ENCODE measurements around the gene NUDT9. TPM values are rescaled to one million over a fixed set of nuclear protein-coding genes. Genes with fewer than 3 reads are reported as not detected.
"Not testable (repeated sequence)": the region's sequence is repeated elsewhere in the genome, so short reads cannot be mapped to it uniquely, and the experiment has no call there.

Gene NUDT9
- polyA plus RNA-seq, 1 of the 3 experiments (the other 2 are of a cell fraction): 21.8 TPM

DNA sequence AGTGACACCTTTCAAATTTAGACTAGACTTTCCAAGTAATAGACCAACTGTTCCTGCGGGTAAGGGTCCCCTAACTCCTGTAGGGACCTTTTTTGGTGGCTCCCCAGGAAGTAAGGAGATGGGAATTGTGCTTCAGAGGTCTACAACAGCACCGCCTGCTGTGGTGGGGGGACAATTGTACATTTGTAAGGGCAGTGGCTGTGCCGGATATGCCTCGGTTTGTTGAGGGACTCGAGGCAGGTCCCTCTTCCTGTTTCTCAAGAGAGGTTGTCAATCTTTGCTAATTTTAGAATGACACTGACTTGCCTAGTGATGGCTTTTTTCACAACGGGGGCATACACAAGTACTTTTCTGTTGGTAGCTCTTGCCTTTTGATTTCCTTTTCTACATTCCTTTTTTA, 15.9 kb upstream of the NUDT9 start (continued):
- TF ChIP-seq, protein P1, sequence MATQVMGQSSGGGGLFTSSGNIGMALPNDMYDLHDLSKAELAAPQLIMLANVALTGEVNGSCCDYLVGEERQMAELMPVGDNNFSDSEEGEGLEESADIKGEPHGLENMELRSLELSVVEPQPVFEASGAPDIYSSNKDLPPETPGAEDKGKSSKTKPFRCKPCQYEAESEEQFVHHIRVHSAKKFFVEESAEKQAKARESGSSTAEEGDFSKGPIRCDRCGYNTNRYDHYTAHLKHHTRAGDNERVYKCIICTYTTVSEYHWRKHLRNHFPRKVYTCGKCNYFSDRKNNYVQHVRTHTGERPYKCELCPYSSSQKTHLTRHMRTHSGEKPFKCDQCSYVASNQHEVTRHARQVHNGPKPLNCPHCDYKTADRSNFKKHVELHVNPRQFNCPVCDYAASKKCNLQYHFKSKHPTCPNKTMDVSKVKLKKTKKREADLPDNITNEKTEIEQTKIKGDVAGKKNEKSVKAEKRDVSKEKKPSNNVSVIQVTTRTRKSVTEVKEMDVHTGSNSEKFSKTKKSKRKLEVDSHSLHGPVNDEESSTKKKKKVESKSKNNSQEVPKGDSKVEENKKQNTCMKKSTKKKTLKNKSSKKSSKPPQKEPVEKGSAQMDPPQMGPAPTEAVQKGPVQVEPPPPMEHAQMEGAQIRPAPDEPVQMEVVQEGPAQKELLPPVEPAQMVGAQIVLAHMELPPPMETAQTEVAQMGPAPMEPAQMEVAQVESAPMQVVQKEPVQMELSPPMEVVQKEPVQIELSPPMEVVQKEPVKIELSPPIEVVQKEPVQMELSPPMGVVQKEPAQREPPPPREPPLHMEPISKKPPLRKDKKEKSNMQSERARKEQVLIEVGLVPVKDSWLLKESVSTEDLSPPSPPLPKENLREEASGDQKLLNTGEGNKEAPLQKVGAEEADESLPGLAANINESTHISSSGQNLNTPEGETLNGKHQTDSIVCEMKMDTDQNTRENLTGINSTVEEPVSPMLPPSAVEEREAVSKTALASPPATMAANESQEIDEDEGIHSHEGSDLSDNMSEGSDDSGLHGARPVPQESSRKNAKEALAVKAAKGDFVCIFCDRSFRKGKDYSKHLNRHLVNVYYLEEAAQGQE (IDR thresholded peaks at IDR 0.05; ENCODE audit: low read depth, low read length): no peak
- TF ChIP-seq MXI1 (IDR thresholded peaks at IDR 0.05; ENCODE audit: low read depth, low read length) (no peak), FOXM1 (IDR thresholded peaks at IDR 0.05; ENCODE audit: low read depth) (no peak), USF1 (IDR thresholded peaks at IDR 0.05; ENCODE audit: borderline replicate concordance, low read depth) (no peak), GATA2 (CRISPR knock-in tag; IDR thresholded peaks at IDR 0.05) (no peak)

- H3K9me3 ChIP-seq; H3K4me3 ChIP-seq (ENCODE audit: low read depth in 2 of 2, low read length in 1 of 2); H3F3A ChIP-seq (replicated peaks; ENCODE audit: insufficient read depth); H3K27me3 ChIP-seq (ENCODE audit: insufficient read depth); POLR2A ChIA-PET; H3K27ac ChIP-seq (ENCODE audit: low read depth in 2 of 2, low read length in 1 of 2); H3K36me3 ChIP-seq (replicated peaks in 1 of 2; ENCODE audit: control insufficient read depth in 1 of 2, insufficient read depth in 2 of 2, low read length in 1 of 2); H3K79me2 ChIP-seq (ENCODE audit: insufficient read depth); H4K20me1 ChIP-seq (ENCODE audit: insufficient read depth); H3K9me2 ChIP-seq; H3K4me2 ChIP-seq; DNase-seq; H3K4me1 ChIP-seq (ENCODE audit: control insufficient read depth in 1 of 2, insufficient read depth in 2 of 2, low read depth in 1 of 2, low read length in 1 of 2); H3K9ac ChIP-seq: not testable (repeated sequence)
- H2AFZ ChIP-seq (ENCODE audit: low read depth): 0 out of 2 replicates have a peak overlapping the region, but pooled peaks have one; percentile 41
- WGBS (ENCODE audit: low lambda C conversion rate): 75% methylated on average over 4 of the region's 4 CpGs
- CTCF ChIA-PET: interaction anchor here (1.1 kb wide), 1 partner anchor 31 kb away, joined by 3 read pairs; no protein-coding TSS in a partner anchor
These were observed 15.5 kb upstream of the NUDT9 start for GRCh38 chr4:87406902-87407301.

- Histone ChIP-seq H4K20me1 (ENCODE audit: insufficient read depth) (no peaks in the 10 kb centered on the region), H3K4me2 (no peak overlapping the region), H3K36me3 (replicated peaks in 1 of 2; ENCODE audit: control insufficient read depth in 1 of 2, insufficient read depth in 2 of 2, low read length in 1 of 2) (no peaks in the 10 kb centered on the region), H3K4me1 (ENCODE audit: control insufficient read depth in 1 of 2, insufficient read depth in 2 of 2, low read depth in 1 of 2, low read length in 1 of 2) (no peaks in the 10 kb centered on the region), H3K79me2 (ENCODE audit: insufficient read depth) (no peaks in the 10 kb centered on the region), H3K27ac (ENCODE audit: low read depth in 2 of 2, low read length in 1 of 2) (no peak overlapping the region), H3K9me3 (no peaks in the 10 kb centered on the region), H2AFZ (ENCODE audit: low read depth) (no peak overlapping the region), H3F3A (replicated peaks; ENCODE audit: insufficient read depth) (no peaks in the 10 kb centered on the region), H3K27me3 (ENCODE audit: insufficient read depth) (no peaks in the 10 kb centered on the region), H3K9me2 (no peaks in the 10 kb centered on the region), H3K4me3 (ENCODE audit: low read depth in 2 of 2, low read length in 1 of 2) (no peak overlapping the region), H3K9ac (no peak overlapping the region)
- ChIA-PET POLR2A (no interaction called here), CTCF (interaction anchor here (1.2 kb wide), 1 partner anchor 33 kb away, joined by 5 read pairs; no protein-coding TSS in a partner anchor)
- no peak for DNase-seq
- WGBS (ENCODE audit: low lambda C conversion rate): 84% methylated on average over 3 of the region's 3 CpGs
- TF ChIP-seq YY1 (IDR thresholded peaks at IDR 0.05; ENCODE audit: low read depth) (no peak), NRF1 (IDR thresholded peaks at IDR 0.05; ENCODE audit: low read depth, low read length) (no peak), TCF12 (IDR thresholded peaks at IDR 0.05) (no peak), EP300 (IDR thresholded peaks at IDR 0.05; ENCODE audit: borderline replicate concordance in 1 of 2, low read depth in 1 of 2, low read length in 1 of 2) (no peak), NFIC (IDR thresholded peaks at IDR 0.05; ENCODE audit: borderline replicate concordance) (no peak), JUND (IDR thresholded peaks at IDR 0.05) (no peak), RCOR1 (IDR thresholded peaks at IDR 0.05; ENCODE audit: low read length) (no peak), PBX3 (IDR thresholded peaks at IDR 0.05) (no peak), USF1 (IDR thresholded peaks at IDR 0.05; ENCODE audit: borderline replicate concordance, low read depth) (no peak), FOXM1 (IDR thresholded peaks at IDR 0.05; ENCODE audit: low read depth) (no peak), TAF1 (IDR thresholded peaks at IDR 0.05; ENCODE audit: borderline replicate concordance, low read depth, low read length) (no peak), RFX5 (IDR thresholded peaks at IDR 0.05; ENCODE audit: low read length) (no peak), MEF2A (IDR thresholded peaks at IDR 0.05; ENCODE audit: borderline replicate concordance, low read depth) (no peak), FOXJ3 (CRISPR knock-in tag; IDR thresholded peaks at IDR 0.05) (no peak), TEAD4 (IDR thresholded peaks at IDR 0.05; ENCODE audit: borderline replicate concordance, insufficient read depth) (no peak), GATA2 (CRISPR knock-in tag; IDR thresholded peaks at IDR 0.05) (no peak)
These were observed 12.9 kb upstream of the NUDT9 start for GRCh38 chr4:87409420-87409939.

Measured in SK-N-SH (cell line).